Measurements from ENCODE around the gene GSTA2. TPM values are rescaled to one million over a fixed set of nuclear protein-coding genes. Genes with fewer than 3 reads are reported as not detected.
"Not testable (repeated sequence)": the region's sequence is repeated elsewhere in the genome, so short reads cannot be mapped to it uniquely, and the experiment has no call there.

The GSTA2 gene
- polyA plus RNA-seq, 1 experiment = not detected

DNA sequence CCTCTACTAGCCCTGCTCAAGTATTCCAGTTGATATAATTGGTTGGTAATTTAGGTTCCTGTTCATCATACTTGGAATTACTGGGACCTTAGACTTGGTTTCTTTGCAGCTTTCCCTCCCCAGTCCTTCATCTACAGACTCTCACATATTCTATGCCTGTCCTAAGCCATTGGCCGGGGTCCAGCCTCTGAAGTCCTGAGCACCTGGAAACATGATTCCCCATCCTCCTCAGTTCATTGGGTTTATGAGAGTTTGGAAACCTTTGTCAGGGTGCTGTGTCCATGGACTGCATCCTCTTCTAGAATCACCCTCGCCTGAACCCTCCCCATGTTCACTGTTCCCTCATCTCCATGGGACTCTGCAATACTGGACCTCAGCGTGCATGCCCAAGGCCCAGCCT, 8.8 kb downstream of the GSTA2 start:
- H3K36me3 ChIP-seq (ENCODE audit: control insufficient read depth, insufficient read depth, low read length) = no peaks in the 10 kb centered on the region
- no peaks in the 10 kb centered on the region for H3K27me3 ChIP-seq (ENCODE audit: control insufficient read depth, insufficient read depth, low read length)
- TF ChIP-seq, protein P1, sequence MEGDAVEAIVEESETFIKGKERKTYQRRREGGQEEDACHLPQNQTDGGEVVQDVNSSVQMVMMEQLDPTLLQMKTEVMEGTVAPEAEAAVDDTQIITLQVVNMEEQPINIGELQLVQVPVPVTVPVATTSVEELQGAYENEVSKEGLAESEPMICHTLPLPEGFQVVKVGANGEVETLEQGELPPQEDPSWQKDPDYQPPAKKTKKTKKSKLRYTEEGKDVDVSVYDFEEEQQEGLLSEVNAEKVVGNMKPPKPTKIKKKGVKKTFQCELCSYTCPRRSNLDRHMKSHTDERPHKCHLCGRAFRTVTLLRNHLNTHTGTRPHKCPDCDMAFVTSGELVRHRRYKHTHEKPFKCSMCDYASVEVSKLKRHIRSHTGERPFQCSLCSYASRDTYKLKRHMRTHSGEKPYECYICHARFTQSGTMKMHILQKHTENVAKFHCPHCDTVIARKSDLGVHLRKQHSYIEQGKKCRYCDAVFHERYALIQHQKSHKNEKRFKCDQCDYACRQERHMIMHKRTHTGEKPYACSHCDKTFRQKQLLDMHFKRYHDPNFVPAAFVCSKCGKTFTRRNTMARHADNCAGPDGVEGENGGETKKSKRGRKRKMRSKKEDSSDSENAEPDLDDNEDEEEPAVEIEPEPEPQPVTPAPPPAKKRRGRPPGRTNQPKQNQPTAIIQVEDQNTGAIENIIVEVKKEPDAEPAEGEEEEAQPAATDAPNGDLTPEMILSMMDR (IDR thresholded peaks at IDR 0.05; ENCODE audit: insufficient read depth, low read depth, low read length) = no peak
- no peak for DNase-seq (ENCODE audit: low read depth)
- POLR2A ChIA-PET = no interaction called here
- H3K4me3 ChIP-seq (ENCODE audit: low read depth, low read length) = no peak overlapping the region
- CTCF ChIA-PET = no interaction called here

DNA sequence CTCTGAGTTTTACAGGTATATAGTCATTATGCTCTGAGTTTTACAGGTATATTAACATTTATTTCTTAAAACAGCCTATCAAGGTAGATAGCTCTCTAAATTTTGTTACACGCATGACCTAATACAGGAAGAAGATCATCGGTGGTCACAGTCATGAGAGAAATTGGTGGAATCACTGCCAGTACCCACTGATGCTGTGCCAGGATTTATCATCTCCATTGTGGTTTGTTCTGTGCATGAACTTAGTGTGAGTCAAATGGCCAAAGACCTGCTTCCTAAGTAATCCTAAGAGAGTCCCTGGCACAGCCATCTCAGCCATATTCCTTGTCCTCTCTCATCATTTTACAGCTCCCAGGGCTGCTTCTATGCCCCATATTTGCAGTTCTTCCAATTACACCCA, 10.1 kb downstream of the GSTA2 start:
- CTCF ChIA-PET = interaction anchor here (0.7 to 1.2 kb wide), 2 partner anchors 25 to 101 kb away, joined by 3 read pairs; no protein-coding TSS in a partner anchor
- H3K4me3 ChIP-seq (ENCODE audit: low read depth, low read length); DNase-seq (ENCODE audit: low read depth); H3K36me3 ChIP-seq (ENCODE audit: control insufficient read depth, insufficient read depth, low read length); POLR2A ChIA-PET; H3K27me3 ChIP-seq (ENCODE audit: control insufficient read depth, insufficient read depth, low read length): not testable (repeated sequence)

DNA sequence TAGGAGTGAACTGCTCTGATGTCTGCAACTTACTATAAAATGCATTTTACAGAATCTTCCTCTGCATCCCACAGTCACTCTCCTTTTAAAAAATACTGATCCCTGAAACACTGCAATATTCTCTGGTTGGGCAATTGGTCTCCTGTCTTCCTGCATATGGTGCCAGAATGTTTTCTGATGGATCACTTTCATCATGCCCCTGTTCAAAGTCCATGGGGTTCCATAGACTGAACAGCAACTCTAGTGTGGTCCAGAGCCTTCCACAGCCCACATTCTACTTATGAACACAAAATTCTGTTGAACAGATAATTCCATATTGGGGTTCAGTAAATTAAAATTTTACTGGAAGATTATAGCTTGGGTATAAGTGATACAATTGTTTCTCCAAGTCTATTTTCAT, 11.0 kb downstream of the GSTA2 start:
- TF ChIP-seq, protein P1 (IDR thresholded peaks at IDR 0.05; ENCODE audit: insufficient read depth, low read depth, low read length) = no peak
- H3K4me3 ChIP-seq (ENCODE audit: low read depth, low read length) = no peak overlapping the region
- no peaks in the 10 kb centered on the region for H3K36me3 ChIP-seq (ENCODE audit: control insufficient read depth, insufficient read depth, low read length)
- DNase-seq (ENCODE audit: low read depth) = no peak
- POLR2A ChIA-PET = no interaction called here
- H3K27me3 ChIP-seq (ENCODE audit: control insufficient read depth, insufficient read depth, low read length) = no peaks in the 10 kb centered on the region
- CTCF ChIA-PET = interaction anchor here (0.7 to 1.2 kb wide), 2 partner anchors 24 to 101 kb away, joined by 3 read pairs; no protein-coding TSS in a partner anchor

DNA sequence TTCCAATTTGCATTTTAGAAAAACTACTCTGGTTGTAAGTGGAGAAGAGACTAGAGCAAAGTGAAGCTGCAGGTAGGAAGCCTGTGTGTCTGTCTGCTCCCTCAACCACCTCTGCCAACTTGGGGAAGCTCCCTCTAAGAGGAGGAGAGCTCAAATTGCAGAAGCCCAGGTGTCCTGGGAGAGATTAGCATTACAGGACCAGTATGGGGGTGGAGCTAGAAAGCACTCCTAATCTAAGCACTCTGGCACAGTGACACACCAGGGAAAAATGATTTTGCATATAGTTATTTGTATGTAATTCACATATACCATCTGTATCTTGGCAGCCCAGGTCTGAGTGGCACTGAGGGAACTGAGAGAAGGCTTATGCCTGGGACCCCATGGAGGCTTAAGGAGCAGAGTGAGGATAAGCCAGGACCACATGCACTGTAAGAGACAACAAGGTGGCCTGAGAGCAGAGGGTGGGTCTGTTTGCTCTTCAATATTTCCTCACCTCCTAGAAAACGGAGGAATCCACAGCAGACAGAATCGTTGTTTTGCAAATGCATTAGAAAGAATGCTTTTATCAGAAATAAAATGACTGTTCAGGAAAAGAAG, 13.6 kb downstream of the GSTA2 start:
- Histone ChIP-seq H3K27me3 (ENCODE audit: control insufficient read depth, insufficient read depth, low read length) (no peaks in the 10 kb centered on the region), H3K36me3 (ENCODE audit: control insufficient read depth, insufficient read depth, low read length) (no peaks in the 10 kb centered on the region), H3K4me3 (ENCODE audit: low read depth, low read length) (no peak overlapping the region)
- ChIA-PET POLR2A (no interaction called here), CTCF (interaction anchor here (0.6 kb wide), 1 partner anchor 41 kb away, joined by 6 read pairs; no protein-coding TSS in a partner anchor)
- TF ChIP-seq, protein P1 (IDR thresholded peaks at IDR 0.05; ENCODE audit: insufficient read depth, low read depth, low read length) = no peak
- DNase-seq (ENCODE audit: low read depth) = no peak

DNA sequence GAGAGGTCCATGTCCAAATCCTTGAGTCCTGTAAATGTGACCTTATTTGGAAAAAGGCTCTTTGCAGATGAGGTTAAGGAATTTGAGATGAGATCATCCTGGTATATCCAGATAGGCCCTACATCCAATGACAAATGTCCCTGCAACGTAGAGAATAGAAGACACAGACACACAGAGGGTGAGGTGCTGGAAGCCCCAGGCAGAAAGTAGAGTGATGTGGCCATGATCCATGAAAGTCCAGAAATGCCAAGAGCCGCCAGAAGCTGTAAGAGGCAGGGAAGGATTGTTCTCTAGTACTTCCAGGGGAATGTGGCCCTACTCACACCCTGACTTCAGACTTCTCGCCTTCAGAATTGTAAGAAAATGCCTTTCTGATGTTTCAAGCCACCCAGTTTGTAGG, 16.0 kb downstream of the GSTA2 start:
- H3K36me3 ChIP-seq (ENCODE audit: control insufficient read depth, insufficient read depth, low read length); POLR2A ChIA-PET; H3K27me3 ChIP-seq (ENCODE audit: control insufficient read depth, insufficient read depth, low read length); H3K4me3 ChIP-seq (ENCODE audit: low read depth, low read length); CTCF ChIA-PET; DNase-seq (ENCODE audit: low read depth): not testable (repeated sequence)

DNA sequence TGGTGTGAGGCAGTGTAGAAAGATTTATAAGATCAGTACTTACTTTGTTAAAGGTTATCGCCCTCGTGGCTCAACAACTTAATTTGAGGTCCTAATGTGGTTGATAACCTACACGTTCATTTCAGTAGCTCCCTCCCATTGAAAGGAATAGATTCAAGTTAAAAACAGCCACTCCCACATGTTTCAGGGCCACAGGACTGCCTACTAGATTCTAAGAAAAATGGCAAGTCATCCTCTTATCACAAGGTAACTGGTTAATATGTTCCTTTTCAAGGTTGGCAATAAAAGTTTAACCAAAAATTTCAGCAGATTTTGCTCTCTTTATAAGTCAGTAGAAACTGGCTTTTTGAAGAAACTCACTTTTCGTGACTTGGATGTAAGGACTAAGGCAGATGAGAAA, 17.1 kb downstream of the GSTA2 start:
- no peak for DNase-seq (ENCODE audit: low read depth)
- Histone ChIP-seq H3K36me3 (ENCODE audit: control insufficient read depth, insufficient read depth, low read length) (no peaks in the 10 kb centered on the region), H3K27me3 (ENCODE audit: control insufficient read depth, insufficient read depth, low read length) (no peaks in the 10 kb centered on the region), H3K4me3 (ENCODE audit: low read depth, low read length) (no peak overlapping the region)
- TF ChIP-seq, protein P1 (IDR thresholded peaks at IDR 0.05; ENCODE audit: insufficient read depth, low read depth, low read length) = no peak
- CTCF ChIA-PET = no interaction called here
- POLR2A ChIA-PET = no interaction called here
